Mesenchymal stem cell (in vitro differentiated cells and primary cell): Measurements from ENCODE around the gene ARL15.

Experiments used
- DNase-seq: peaks from one replicate; pipeline ENCODE4 v3.0.0-alpha.2; 2013
- H2AFZ ChIP-seq: one replicate; pipeline ENCODE4 v1.6.1; 2013; ENCODE audit warnings: low read depth, mild to moderate bottlenecking, control low read depth, inconsistent platforms, low read length, moderate library complexity
- H2AK5ac ChIP-seq: 2 replicates; pipeline ENCODE4 v1.6.1; 2013; ENCODE audit warnings: low read length, moderate library complexity, mild to moderate bottlenecking, inconsistent platforms; ENCODE audit not compliant: severe bottlenecking
- H2BK120ac ChIP-seq: one replicate; pipeline ENCODE4 v1.6.1; 2013; ENCODE audit warnings: low read depth, mild to moderate bottlenecking, inconsistent platforms, low read length, moderate library complexity
- H2BK12ac ChIP-seq, 2 experiments: one replicate each; pipeline ENCODE4 v1.6.1; 2013; ENCODE audit warnings: inconsistent platforms in 2 of 2, low read length in 2 of 2, mild to moderate bottlenecking in 2 of 2, moderate library complexity in 2 of 2, control low read depth in 1 of 2
- H2BK15ac ChIP-seq: one replicate; pipeline ENCODE4 v1.6.1; 2013; ENCODE audit warnings: mild to moderate bottlenecking, low read depth, inconsistent platforms; ENCODE audit not compliant: poor library complexity, severe bottlenecking
- H2BK5ac ChIP-seq: 2 replicates; pipeline ENCODE4 v1.6.1; 2013; ENCODE audit warnings: low read depth, mild to moderate bottlenecking, low read length, control low read depth, inconsistent platforms; ENCODE audit not compliant: poor library complexity, severe bottlenecking
- H3K14ac ChIP-seq, 2 experiments: one replicate each; pipeline ENCODE4 v1.6.1; 2013; ENCODE audit warnings: inconsistent platforms in 2 of 2, low read length in 2 of 2, control low read depth in 1 of 2, mild to moderate bottlenecking in 1 of 2, moderate library complexity in 1 of 2
- H3K18ac ChIP-seq, 2 experiments: one replicate each; pipeline ENCODE4 v1.6.1; 2013; ENCODE audit warnings: inconsistent platforms in 2 of 2, low read length in 2 of 2, control low read depth in 1 of 2, low read depth in 1 of 2, mild to moderate bottlenecking in 1 of 2
- H3K23ac ChIP-seq, 2 experiments: one replicate each; pipeline ENCODE4 v1.6.1; 2013; ENCODE audit warnings: inconsistent platforms in 2 of 2, low read length in 2 of 2, mild to moderate bottlenecking in 2 of 2, moderate library complexity in 2 of 2, control low read depth in 1 of 2
- H3K27ac ChIP-seq: 2 replicates; pipeline ENCODE4 v1.5.1; 2013; ENCODE audit warnings: mild to moderate bottlenecking, moderate library complexity, low read length, control low read depth, inconsistent platforms; ENCODE audit not compliant: poor library complexity, severe bottlenecking
- H3K27me3 ChIP-seq, 2 experiments: 2 replicates each; pipeline versions ENCODE4 v1.6.1 to v1.7.0; 2013; ENCODE audit warnings: low read length in 2 of 2, mild to moderate bottlenecking in 2 of 2, moderate library complexity in 2 of 2, control low read depth in 1 of 2, inconsistent platforms in 1 of 2; ENCODE audit not compliant: control insufficient read depth in 1 of 2, insufficient read depth in 1 of 2
- H3K36me3 ChIP-seq, 2 experiments: 2 replicates each; pipeline versions ENCODE4 v1.6.1 to v1.7.0; 2013; ENCODE audit warnings: low read length in 2 of 2, control low read depth in 1 of 2, inconsistent platforms in 1 of 2, low read depth in 1 of 2, mild to moderate bottlenecking in 1 of 2; ENCODE audit not compliant: insufficient read depth in 2 of 2, control insufficient read depth in 1 of 2
- H3K4ac ChIP-seq, 2 experiments: one replicate each; pipeline ENCODE4 v1.6.1; 2013; ENCODE audit warnings: inconsistent platforms in 2 of 2, low read length in 2 of 2, mild to moderate bottlenecking in 2 of 2, moderate library complexity in 2 of 2, control low read depth in 1 of 2, low read depth in 1 of 2
- H3K4me1 ChIP-seq: 2 replicates; pipeline ENCODE4 v1.6.1; 2013; ENCODE audit warnings: low read depth, low read length, control low read depth; ENCODE audit not compliant: control insufficient read depth, insufficient read depth
- H3K4me2 ChIP-seq: 2 replicates; pipeline ENCODE4 v1.6.1; 2013; ENCODE audit warnings: low read length, mild to moderate bottlenecking, inconsistent platforms; ENCODE audit not compliant: poor library complexity, severe bottlenecking
- H3K4me3 ChIP-seq, 2 experiments: 2 replicates each; pipeline versions ENCODE4 v1.5.1 to v1.7.0; 2013; ENCODE audit warnings: low read length in 2 of 2, mild to moderate bottlenecking in 2 of 2, control low read depth in 1 of 2, low read depth in 1 of 2; ENCODE audit not compliant: insufficient read depth in 1 of 2
- H3K79me1 ChIP-seq: replicated peaks from 2 replicates; pipeline ENCODE4 v1.6.1; 2013; ENCODE audit warnings: mild to moderate bottlenecking, control low read depth, low read length, inconsistent platforms; ENCODE audit not compliant: poor library complexity, severe bottlenecking
- H3K9ac ChIP-seq: 2 replicates; pipeline ENCODE4 v1.7.0; 2013; ENCODE audit warnings: mild to moderate bottlenecking, low read length, moderate library complexity
- H3K9me3 ChIP-seq: 2 replicates; pipeline ENCODE4 v1.7.0; 2013; ENCODE audit warnings: mild to moderate bottlenecking, low read length; ENCODE audit not compliant: control insufficient read depth
- H4K8ac ChIP-seq: one replicate; pipeline ENCODE4 v1.6.1; 2013; ENCODE audit warnings: inconsistent platforms, mild to moderate bottlenecking, low read length, moderate library complexity
- H4K91ac ChIP-seq: one replicate; pipeline ENCODE4 v1.6.1; 2013; ENCODE audit warnings: mild to moderate bottlenecking, low read length, inconsistent platforms
- WGBS: methylation state at CpG from one replicate; pipeline ENCODE4 v1.1.7; 2013; ENCODE audit warnings: mixed read lengths; 5-methylcytosine and 5-hydroxymethylcytosine counted together

ARL15 gene

GRCh38 chr5:53900677-53901076 lies 409.7 kb downstream of the ARL15 start:
- H2AK5ac ChIP-seq, result no peak overlapping the region
- no peak overlapping the region for H2BK15ac ChIP-seq
- H2BK12ac ChIP-seq, result no peak overlapping the region
- no peak overlapping the region for H3K23ac ChIP-seq
- no peak overlapping the region for H3K4me3 ChIP-seq
- no peak overlapping the region for H3K27ac ChIP-seq
- H2AFZ ChIP-seq, result no peak overlapping the region
- no peaks in the 10 kb centered on the region for H3K27me3 ChIP-seq
- H3K36me3 ChIP-seq, result no peaks in the 10 kb centered on the region
- H3K9me3 ChIP-seq, result no peaks in the 10 kb centered on the region
- no peak for DNase-seq
- H3K14ac ChIP-seq, result no peak overlapping the region
- no peak overlapping the region for H4K8ac ChIP-seq
- no peak overlapping the region for H3K4ac ChIP-seq
- H3K79me1 ChIP-seq, result peaks cover 2% of the 10 kb centered on the region
- no peak overlapping the region for H2BK120ac ChIP-seq
- H2BK5ac ChIP-seq, result no peak overlapping the region
- no peak overlapping the region for H4K91ac ChIP-seq
- no peaks in the 10 kb centered on the region for H3K4me1 ChIP-seq
- no peak overlapping the region for H3K18ac ChIP-seq
- 73% methylated on average over 2 of the region's 2 CpGs for WGBS
- no peak overlapping the region for H3K9ac ChIP-seq
- no peak overlapping the region for H3K4me2 ChIP-seq

DNA sequence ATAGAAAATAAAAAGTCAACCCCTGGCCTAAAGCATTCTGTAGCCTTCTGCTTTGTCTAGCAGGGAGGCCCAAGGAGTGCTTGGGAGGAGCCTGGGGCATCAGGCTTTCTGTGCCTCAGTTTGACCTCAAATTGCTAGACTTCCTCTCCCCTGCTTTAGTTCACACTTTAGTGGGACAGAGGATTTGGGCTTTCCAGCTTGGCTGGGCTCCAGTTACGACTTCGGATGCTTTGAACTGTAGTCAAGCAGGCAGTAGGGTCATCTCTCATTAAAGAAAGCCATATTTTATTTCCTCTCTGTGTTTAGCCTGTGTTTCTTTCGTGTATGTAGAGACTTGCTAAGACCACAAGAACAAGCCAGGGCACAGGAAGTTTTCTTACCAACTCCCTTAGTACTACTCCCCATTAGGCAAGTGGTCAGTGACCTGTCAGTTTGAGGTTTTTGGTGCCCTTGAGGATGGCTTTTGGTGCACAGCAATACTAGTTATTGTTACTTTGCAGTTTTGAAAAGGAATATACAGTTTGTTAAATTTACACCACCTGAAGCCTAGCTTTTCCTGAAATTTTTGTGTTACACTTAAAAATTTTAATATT lies 415.2 kb downstream of the ARL15 start:
- Histone ChIP-seq H3K79me1 (no peaks in the 10 kb centered on the region), H2BK12ac (no peak overlapping the region), H4K8ac (no peak overlapping the region)

DNA sequence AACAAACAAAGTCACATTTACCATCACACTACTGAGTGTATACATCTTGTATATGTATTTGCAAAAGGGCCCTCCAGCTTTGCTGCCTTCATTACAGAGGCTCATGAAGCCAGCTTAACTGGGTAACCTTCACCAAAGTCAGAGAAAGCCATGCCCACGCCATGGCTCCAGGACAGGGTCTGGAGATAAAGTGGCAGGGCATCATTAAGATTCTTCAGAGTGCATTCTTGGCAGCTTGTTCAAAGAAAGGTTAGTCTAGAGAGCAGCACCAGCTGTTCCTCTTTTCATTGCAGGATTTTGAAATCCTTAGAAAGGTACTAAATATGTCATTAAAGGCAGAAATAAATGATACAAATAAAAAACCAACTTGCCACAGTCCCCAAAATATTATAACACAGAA lies 416.7 kb downstream of the ARL15 start:
- H3K18ac ChIP-seq, result no peak overlapping the region
- H3K27me3 ChIP-seq, result no peaks in the 10 kb centered on the region
- no peak overlapping the region for H3K27ac ChIP-seq
- H3K4me1 ChIP-seq, result no peaks in the 10 kb centered on the region
- H4K91ac ChIP-seq, result no peak overlapping the region
- H3K14ac ChIP-seq, result no peak overlapping the region
- no peak overlapping the region for H2AFZ ChIP-seq
- WGBS, result 100% methylated on average over 1 of the region's 1 CpG
- no peak overlapping the region for H3K4me2 ChIP-seq
- H3K23ac ChIP-seq, result no peak overlapping the region
- H3K9me3 ChIP-seq, result no peaks in the 10 kb centered on the region
- H3K79me1 ChIP-seq, result no peaks in the 10 kb centered on the region
- no peak overlapping the region for H2BK120ac ChIP-seq
- H3K4ac ChIP-seq, result no peak overlapping the region
- H2AK5ac ChIP-seq, result no peak overlapping the region
- no peak overlapping the region for H2BK15ac ChIP-seq
- no peak for DNase-seq
- H3K9ac ChIP-seq, result no peak overlapping the region
- no peak overlapping the region for H4K8ac ChIP-seq
- no peak overlapping the region for H3K4me3 ChIP-seq
- no peak overlapping the region for H2BK12ac ChIP-seq
- H2BK5ac ChIP-seq, result no peak overlapping the region
- H3K36me3 ChIP-seq, result no peaks in the 10 kb centered on the region

More for the DNA sequence above, 415.2 kb downstream of the ARL15 start:
- WGBS, result 61% methylated on average over 3 of the region's 3 CpGs
- DNase-seq, result no peak
- Histone ChIP-seq H3K9me3 (no peaks in the 10 kb centered on the region), H3K4me1 (no peaks in the 10 kb centered on the region), H3K14ac (no peak overlapping the region), H3K23ac (no peak overlapping the region), H4K91ac (no peak overlapping the region), H2BK5ac (no peak overlapping the region), H3K4me2 (no peak overlapping the region), H2AK5ac (no peak overlapping the region), H3K36me3 (no peaks in the 10 kb centered on the region), H2AFZ (no peak overlapping the region), H2BK15ac (no peak overlapping the region), H3K4ac (no peak overlapping the region), H3K27me3 (no peaks in the 10 kb centered on the region), H3K4me3 (no peak overlapping the region), H3K9ac (no peak overlapping the region), H3K27ac (no peak overlapping the region), H2BK120ac (no peak overlapping the region), H3K18ac (no peak overlapping the region)

GRCh38 chr5:53892224-53892623 lies 418.1 kb downstream of the ARL15 start:
- H2BK120ac ChIP-seq, result no peak overlapping the region
- no peak overlapping the region for H2AFZ ChIP-seq
- no peak overlapping the region for H4K8ac ChIP-seq
- H3K4me3 ChIP-seq, result no peak overlapping the region
- H3K4me1 ChIP-seq, result no peaks in the 10 kb centered on the region
- H3K27ac ChIP-seq, result no peak overlapping the region
- no peak overlapping the region for H3K14ac ChIP-seq
- H3K18ac ChIP-seq, result no peak overlapping the region
- H2BK12ac ChIP-seq, result no peak overlapping the region
- H3K27me3 ChIP-seq, result no peaks in the 10 kb centered on the region
- H3K9me3 ChIP-seq, result no peaks in the 10 kb centered on the region
- no peak overlapping the region for H3K4ac ChIP-seq
- H3K36me3 ChIP-seq, result no peaks in the 10 kb centered on the region
- no peak overlapping the region for H3K4me2 ChIP-seq
- no peak overlapping the region for H3K23ac ChIP-seq
- H2BK15ac ChIP-seq, result no peak overlapping the region
- no peak overlapping the region for H2BK5ac ChIP-seq
- H4K91ac ChIP-seq, result no peak overlapping the region
- H3K79me1 ChIP-seq, result no peaks in the 10 kb centered on the region
- WGBS, result 100% methylated on average over 1 of the region's 1 CpG
- no peak for DNase-seq
- H3K9ac ChIP-seq, result no peak overlapping the region
- no peak overlapping the region for H2AK5ac ChIP-seq
